Myocyte (in vitro differentiated cells): ENCODE data around the gene FGF12. TPM values are rescaled to one million over a fixed set of nuclear protein-coding genes. Genes with fewer than 3 reads are reported as not detected.
"Not testable (repeated sequence)": the region's sequence is repeated elsewhere in the genome, so short reads cannot be mapped to it uniquely, and the experiment has no call there.

ENCODE experiments used
- DNase-seq: peaks from one replicate; pipeline ENCODE4 v3.0.0-alpha.2; 2012; ENCODE audit warnings: low read depth
- polyA plus RNA-seq: library from polyadenylated mRNA; unstranded; fragments of >200 nt; gene quantifications from one replicate; pipeline ENCODE4 v1.2.1, GENCODE V29; 2012; ENCODE audit warnings: missing spikeins
- total RNA-seq: library from RNA; depleted of rRNA; stranded (reverse); fragments of >200 nt; gene quantifications from 2 replicates; pipeline ENCODE4 v1.2.3, GENCODE V29; 2014

FGF12 gene
- total RNA-seq = 0.16 and 0.64 TPM in 2 replicates
- not detected for polyA plus RNA-seq

DNA sequence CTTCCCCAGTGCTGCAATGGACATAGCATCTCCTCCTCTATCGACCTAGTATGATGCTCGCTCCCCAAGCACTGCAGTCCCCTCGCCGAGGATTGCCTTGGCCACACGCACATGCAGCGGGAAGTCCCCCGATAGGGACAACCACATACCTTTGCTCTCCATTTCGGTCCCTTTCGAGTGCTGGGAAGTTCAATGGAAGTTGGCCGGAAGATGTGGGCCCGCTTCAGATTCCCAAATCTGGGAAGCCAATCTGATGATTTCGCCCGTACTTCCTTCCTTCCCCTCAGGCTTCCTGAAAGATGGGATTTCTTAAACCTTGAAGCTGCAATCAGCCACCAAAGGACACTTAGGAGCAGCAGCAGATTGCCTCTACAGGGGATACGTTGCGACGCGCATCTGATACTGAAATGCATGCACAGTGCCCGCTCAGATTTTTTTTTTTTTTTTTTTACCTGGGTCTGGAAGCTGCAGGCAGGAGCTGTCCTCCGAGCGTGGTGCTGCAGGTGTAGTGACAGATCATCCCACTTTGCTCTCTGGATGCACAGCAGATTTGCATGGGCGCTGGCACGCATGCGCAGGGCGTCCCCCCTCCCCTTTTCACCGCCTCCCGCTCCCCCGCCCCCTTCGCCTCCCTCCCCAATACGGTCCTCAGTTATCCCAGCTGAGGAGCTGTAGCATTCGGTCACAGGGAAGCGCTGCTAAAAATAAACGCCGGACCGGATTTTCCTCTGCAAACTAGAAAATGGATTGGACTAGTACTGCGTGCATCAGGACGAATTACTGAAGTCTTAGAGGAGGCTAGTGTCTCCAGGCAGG is at the start of gene FGF12:
FGF12 (minus strand) TSS at position 510 of the 816 bp plus-strand sequence.
- DNase-seq = peak; percentile 30

- DNase-seq = not testable (repeated sequence)
Observed at GRCh38 chr3:192774341-192774740, 47.0 kb upstream of the FGF12 start.

- peak; percentile 71 for DNase-seq
Observed at GRCh38 chr3:192772240-192772894, 45.0 kb upstream of the FGF12 start.

GRCh38 chr3:192758654-192759053 is 31.3 kb upstream of the FGF12 start:
- DNase-seq = no peak

DNA sequence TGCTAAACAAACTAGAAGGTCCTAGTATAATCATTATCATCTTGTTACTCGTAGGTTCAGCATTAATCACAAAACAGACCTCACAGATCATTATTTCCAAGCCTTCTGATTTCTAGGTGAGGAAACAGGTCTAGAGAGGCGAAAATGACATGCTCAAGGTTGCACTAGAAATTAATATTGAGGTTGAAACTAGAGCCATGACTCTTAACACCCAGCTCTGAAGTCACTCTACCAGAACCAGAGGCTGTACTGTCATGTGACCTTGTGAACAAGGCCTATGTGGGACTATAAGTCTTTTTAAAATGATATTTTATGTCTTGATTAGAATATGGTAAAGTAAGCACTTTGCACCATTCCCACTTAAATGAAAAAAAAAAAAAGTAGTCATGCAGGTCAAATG is 23.8 kb upstream of the FGF12 start:
- DNase-seq = no peak

GRCh38 chr3:192750201-192750600 is 22.9 kb upstream of the FGF12 start:
- DNase-seq = no peak

DNA sequence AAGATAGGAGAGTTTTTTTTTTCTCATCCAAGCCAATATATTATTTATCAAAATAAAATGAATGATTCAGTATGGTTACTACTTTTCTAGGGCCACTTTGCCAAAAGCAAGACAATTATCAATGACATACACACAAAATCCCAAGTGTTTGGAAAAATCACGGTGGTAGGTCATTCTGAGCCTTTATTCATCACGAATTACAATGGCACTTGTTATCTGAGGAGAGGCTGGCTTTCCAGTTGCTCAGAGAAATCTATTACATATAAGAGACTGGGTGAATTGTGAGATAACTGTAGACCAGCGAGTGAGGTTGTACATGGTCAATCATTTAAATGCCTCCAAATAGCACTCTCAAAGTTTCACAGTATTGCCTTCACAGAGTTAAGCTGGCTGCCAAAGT is 20.4 kb upstream of the FGF12 start:
- no peak for DNase-seq

DNA sequence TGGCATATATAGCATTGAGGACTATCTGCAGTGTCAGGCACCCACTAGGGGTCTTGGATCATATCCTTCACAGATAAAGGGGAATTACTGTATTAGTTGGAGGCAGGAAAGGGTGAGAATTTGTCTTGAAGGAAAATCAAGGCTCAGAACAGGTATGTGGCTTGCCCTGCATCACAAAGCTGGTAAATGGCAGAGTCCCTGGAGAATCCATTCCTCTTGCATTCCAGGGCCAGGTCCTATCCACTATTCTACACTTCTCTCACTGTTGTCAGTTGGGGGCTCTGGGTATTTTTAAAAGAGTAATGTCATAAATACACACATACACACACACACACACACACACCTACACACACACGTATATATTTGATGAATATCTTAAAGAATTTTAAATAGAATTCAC is 19.8 kb upstream of the FGF12 start:
- no peak for DNase-seq

DNA sequence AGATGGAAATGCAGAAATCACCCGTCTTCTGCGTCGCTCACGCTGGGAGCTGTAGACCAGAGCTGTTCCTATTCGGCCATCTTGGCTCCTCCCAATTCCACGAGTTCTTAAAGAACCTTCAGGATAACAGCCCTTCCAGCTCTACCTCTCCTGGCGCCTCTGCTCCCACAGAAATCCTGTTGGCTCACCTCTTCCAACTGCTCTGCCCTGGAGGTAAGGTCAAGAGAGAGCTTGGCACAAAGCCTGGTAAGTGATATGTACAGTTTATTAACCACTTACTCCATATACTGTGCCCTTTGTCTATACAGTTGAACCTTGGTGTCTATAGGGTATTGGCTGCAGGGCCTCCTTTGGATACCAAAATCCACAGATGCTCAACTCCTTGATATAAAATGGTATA is 17.8 kb upstream of the FGF12 start:
- no peak for DNase-seq

DNA sequence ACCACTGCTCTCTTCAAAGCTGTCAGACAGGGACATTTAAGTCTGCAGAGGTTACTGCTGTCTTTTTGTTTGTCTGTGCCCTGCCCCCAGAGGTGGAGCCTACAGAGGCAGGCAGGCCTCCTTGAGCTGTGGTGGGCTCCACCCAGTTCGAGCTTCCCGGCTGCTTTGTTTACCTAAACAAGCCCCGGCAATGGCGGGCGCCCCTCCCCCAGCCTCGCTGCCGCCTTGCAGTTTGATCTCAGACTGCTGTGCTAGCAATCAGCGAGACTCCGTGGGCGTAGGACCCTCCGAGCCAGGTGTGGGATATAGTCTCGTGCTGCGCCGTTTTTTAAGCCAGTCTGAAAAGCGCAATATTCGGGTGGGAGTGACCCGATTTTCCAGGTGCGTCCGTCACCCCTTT is 17.3 kb upstream of the FGF12 start:
- DNase-seq = not testable (repeated sequence)

- DNase-seq = no peak
Observed at GRCh38 chr3:192737506-192737905, 10.2 kb upstream of the FGF12 start.

DNA sequence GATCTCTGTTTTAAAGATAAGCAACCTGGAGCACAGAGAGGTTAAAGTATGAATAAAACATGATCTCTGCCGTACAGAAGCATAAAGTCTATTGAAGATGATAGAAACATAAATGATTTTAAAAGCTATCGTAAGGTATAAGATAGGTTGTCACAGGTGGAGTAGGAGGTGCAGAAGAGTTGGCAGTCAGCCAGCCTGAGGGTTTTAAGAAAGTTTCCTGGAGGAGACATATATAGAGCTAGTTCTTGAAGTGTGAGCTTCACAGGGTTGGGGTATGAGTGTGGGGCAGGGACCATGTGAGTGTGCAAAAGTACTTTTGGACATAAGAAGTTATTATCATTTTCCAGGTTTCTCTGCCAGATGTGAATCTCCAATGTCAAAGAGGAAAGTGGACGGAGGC is 3.9 kb upstream of the FGF12 start:
- no peak for DNase-seq

GRCh38 chr3:192726385-192726784 is 956 bp downstream of the FGF12 start:
- DNase-seq = no peak

- no peak for DNase-seq
Observed at GRCh38 chr3:192719964-192720363, 7.4 kb downstream of the FGF12 start.

DNA sequence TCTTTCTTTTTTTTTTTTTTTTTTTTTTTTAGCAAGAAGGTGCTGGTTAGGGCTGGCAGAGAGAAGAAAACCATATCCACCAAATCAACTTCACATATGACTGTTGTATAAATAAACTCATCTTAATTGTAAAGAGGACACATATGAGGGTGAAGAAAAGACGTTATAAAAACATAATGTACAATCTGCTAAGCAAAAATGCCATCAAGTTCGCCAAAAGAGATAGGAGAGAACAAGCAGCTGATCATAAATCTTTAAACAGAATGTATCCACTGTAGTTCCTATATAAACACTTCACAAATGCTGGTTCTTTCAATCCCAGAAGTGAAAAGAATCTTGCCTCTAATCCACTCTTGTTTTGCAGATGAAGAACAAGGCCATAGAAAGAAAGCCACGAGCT is 9.2 kb downstream of the FGF12 start:
- no peak for DNase-seq

DNA sequence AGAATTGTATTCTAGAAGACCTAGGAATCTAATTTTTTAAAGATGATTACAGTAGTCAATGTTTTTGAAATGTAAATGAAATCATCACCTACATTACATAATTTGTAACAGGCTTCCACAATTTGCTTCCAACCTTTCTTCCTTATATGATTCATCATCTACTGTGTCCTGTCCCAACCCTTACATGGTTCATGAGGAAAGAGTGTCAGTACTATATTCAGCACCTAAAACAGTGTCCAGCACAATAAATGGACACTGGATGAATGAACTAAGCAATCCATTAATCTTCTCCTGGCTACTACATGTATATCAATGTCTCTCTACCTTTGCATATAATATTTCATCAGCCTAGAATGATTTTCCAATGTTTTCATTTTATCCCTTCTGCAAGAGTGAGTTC is 12.2 kb downstream of the FGF12 start:
- DNase-seq = no peak

DNA sequence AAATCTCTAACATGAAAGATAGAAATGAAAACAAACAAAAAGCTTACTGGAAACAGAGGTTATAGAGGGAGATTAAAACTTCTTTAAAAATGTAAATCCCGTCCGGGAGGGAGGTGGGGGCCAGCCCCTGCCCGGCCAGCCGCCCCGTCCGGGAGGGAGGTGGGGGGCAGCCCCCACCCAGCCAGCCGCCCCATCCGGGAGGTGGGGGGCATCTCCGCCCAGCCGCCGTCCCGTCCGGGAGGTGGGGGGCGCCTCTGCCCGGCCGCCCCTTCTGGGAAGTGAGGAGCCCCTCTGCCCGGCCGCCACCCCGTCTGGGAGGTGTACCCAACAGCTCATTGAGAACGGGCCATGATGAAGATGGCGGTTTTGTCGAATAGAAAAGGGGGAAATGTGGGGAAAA is 16.2 kb downstream of the FGF12 start:
- DNase-seq = not testable (repeated sequence)

- DNase-seq = no peak
Observed at GRCh38 chr3:192710366-192710765, 17.0 kb downstream of the FGF12 start.

DNA sequence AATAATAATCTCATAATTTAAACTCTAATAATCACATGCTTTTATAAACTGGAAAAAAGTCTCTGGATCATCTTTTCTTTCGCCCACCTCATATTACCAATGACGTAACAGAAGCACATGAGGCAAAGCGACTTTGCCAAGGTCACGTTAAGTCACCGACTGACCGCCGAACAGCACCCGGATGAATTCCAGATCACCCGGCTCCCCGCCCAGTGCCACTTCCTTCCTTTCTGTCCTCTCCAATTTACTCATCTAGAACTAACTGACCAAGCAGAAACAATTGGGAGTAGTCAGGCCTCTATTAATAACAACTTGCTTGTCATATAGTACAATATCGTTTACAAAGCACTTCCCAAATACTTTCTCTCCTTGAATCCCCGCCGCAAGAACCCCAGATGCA is 21.1 kb downstream of the FGF12 start:
- DNase-seq = no peak

DNA sequence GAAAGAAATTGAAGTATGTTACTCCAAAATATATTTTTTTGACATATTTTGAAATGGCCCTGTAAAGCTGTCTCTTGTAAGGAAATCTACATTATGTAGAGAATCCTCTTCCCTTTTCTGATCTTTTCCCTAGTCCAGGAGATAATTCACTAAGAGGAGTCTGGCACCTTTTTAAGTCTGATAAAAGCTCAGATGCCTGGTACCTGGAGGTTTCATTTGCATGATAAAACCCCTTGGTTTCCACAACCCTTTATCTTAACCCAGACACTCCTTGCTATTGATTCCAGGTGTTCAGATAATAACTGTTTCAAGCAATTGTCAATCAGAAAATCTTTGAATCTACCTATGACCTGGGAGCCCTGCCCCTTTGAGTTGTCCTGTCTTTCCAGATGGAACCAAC is 26.5 kb downstream of the FGF12 start:
- DNase-seq = no peak

DNA sequence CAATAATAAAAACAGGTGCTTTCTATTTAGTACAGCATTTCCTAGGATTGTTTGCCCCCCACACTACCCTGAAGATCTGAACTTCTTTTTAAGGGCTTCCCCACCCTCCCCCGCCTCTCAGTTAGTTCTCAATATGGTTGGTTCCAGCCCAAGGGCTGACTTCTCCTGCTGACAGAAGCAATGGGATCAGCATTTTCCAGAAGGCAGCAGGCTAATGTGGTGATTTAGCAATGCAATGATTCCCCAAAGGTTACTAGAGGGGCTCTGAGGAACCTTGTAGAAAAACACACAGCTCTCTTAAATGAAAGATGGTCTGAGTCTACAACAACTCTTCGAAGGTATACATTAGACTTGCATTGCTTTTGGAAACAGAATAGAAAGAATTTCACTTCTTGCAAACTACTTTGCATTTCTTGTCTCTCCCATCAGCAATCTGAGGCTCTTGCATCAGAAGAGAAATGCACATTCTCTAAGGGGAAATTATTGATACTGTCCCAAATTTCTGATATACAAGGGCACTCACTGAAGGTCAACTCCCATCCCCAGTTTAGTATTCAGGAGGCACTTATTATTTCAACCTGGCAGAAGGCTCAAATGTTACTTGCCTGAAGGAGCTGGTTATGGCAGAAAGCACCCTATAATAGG is 30.3 kb downstream of the FGF12 start:
- DNase-seq = no peak

DNA sequence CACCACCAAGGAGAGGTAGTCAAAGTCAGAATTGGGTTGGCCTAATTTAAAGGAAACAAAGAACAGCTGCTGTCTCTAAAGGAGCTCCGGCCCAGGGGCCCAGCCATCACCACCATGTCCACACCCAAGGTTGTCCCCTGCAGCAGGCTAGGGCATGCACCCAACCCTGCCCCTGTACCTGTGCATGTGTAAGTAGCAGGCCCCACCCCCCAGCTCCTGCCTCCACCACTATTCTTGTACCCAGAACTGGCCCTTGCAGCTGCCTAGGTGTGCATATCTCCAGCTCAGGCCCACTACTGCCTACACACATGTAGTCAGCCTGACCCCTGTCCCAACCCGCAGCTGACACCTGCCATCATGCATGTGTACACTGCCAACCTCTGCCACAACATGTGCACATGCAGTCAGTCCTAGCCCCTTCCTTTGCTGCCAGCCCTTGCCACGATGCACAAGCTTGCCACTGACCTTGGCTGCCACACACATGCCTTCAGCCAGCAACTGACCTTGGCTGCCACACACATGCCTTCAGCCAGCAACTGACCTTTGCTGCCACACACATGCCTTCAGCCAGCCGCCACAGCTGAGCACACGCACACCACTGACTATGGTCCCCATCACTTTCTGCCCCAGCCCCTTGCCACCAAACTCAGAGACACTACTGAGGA is 39.7 kb downstream of the FGF12 start:
- DNase-seq = no peak
